HFFc6 (cell line): ENCODE measurements around the gene C14orf119. TPM values are rescaled to one million over a fixed set of nuclear protein-coding genes. Genes with fewer than 3 reads are reported as not detected.
A peak's percentile ranks its signal among the peaks of the same experiment; 100 is the strongest.

Experiments used
- DNase-seq: peaks from one replicate; pipeline ENCODE4 v3.0.0-alpha.2; 2018
- H3K27ac Mint-ChIP-seq: 2 replicates; pipeline ENCODE4 v1.8.0; 2020; ENCODE audit warnings: mild to moderate bottlenecking, mixed read lengths
- H3K27me3 Mint-ChIP-seq: 2 replicates; pipeline ENCODE4 v1.8.0; 2021; ENCODE audit warnings: mild to moderate bottlenecking, moderate library complexity, mixed read lengths; ENCODE audit not compliant: insufficient read depth
- H3K36me3 Mint-ChIP-seq: 2 replicates; pipeline ENCODE4 v1.8.0; 2021; ENCODE audit warnings: low read depth, mixed read lengths
- H3K4me1 Mint-ChIP-seq: 2 replicates; pipeline ENCODE4 v1.8.0; 2020; ENCODE audit warnings: low read depth, mixed read lengths
- H3K4me3 Mint-ChIP-seq: 2 replicates; pipeline ENCODE4 v1.8.0; 2020; ENCODE audit warnings: mild to moderate bottlenecking, moderate library complexity, mixed read lengths
- H3K9me3 Mint-ChIP-seq: 2 replicates; pipeline ENCODE4 v1.8.0; 2020; ENCODE audit warnings: mild to moderate bottlenecking, mixed read lengths
- long read RNA-seq: library from polyadenylated mRNA; unstranded; transcript quantifications from one replicate; pipeline ENCODE4 v2.0.0, GENCODE V29; 2019
- total RNA-seq, 6 experiments: library from RNA; stranded (reverse); fragmentation: NEBNext Ultra II Directional; extraction: Animal tissue kit (Norgen Biotek cat#: 25700); gene quantifications; 2 replicates in 1 of 6; 3 replicates in 5 of 6; pipeline ENCODE4 v1.2.3, GENCODE V29; 2021
- TF ChIP-seq, protein P1 (sequence below): fragments of 200-600 bp; sonication (generic); IDR thresholded peaks from 2 replicates; pipeline ENCODE4 v1.5.0; 2021; ENCODE audit warnings: antibody characterized with exemption, mild to moderate bottlenecking

The C14orf119 gene
- total RNA-seq = 100 to 1,000 TPM in 4 of 6 experiments, 10 to 100 TPM in 2; 85.0 to 117 (median 103) TPM
- long read RNA-seq, transcript C14orf119-201 (2 exons, 3,660 nt) = major isoform, 176 of 199 reads
- long read RNA-seq, partial matches to known transcripts = 0 of 199 reads
- long read RNA-seq, other reads (novel, unspliced or antisense) = 22 of 199 reads

GRCh38 chr14:23095196-23096108 lies at the start of gene C14orf119:
C14orf119 (plus strand) TSS chr14:23095505; CDS start chr14:23097659, 2,154 bp downstream.
- no peak within 1 kb of the TSS for H3K4me3 Mint-ChIP-seq
- TF ChIP-seq, protein P1, sequence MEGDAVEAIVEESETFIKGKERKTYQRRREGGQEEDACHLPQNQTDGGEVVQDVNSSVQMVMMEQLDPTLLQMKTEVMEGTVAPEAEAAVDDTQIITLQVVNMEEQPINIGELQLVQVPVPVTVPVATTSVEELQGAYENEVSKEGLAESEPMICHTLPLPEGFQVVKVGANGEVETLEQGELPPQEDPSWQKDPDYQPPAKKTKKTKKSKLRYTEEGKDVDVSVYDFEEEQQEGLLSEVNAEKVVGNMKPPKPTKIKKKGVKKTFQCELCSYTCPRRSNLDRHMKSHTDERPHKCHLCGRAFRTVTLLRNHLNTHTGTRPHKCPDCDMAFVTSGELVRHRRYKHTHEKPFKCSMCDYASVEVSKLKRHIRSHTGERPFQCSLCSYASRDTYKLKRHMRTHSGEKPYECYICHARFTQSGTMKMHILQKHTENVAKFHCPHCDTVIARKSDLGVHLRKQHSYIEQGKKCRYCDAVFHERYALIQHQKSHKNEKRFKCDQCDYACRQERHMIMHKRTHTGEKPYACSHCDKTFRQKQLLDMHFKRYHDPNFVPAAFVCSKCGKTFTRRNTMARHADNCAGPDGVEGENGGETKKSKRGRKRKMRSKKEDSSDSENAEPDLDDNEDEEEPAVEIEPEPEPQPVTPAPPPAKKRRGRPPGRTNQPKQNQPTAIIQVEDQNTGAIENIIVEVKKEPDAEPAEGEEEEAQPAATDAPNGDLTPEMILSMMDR = no peak
- peaks cover 36% of the 10 kb centered on the region for H3K4me1 Mint-ChIP-seq
- H3K36me3 Mint-ChIP-seq = peaks cover 18% of the 10 kb centered on the region
- DNase-seq = peak; percentile 100
- no peak within 1 kb of the TSS for H3K27ac Mint-ChIP-seq
- no peaks in the 10 kb centered on the region for H3K9me3 Mint-ChIP-seq
- no peaks in the 10 kb centered on the region for H3K27me3 Mint-ChIP-seq

DNA sequence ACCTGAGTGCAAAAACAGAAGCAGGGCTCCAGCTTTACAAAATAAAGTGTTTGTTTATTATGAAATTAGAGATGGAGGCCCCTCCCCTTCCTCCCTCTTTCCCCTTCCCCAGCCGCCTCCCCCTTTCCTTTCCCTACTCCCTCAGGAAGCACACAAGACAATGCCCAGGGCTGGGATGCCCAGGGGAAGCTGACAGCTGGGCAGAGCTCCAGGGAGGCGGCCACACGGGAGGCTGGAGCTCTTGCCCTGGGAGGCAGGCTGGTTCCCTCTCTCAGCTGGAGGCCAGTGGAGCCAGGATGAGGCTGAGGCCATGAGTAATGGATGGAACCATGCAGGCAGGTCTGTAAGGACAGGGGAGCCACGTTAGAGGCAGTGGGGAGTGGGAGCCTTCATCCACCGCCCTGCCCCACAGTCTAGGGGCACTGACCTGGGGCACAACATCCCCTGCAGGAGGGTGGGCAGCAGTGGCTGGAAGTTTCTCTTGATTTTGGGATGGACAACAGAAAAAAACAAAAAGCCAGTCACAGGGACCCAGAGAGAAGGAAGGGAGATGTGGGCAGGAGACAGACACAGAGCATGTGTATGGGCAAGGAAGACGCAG lies 48.2 kb upstream of the C14orf119 start:
- no peak for DNase-seq

DNA sequence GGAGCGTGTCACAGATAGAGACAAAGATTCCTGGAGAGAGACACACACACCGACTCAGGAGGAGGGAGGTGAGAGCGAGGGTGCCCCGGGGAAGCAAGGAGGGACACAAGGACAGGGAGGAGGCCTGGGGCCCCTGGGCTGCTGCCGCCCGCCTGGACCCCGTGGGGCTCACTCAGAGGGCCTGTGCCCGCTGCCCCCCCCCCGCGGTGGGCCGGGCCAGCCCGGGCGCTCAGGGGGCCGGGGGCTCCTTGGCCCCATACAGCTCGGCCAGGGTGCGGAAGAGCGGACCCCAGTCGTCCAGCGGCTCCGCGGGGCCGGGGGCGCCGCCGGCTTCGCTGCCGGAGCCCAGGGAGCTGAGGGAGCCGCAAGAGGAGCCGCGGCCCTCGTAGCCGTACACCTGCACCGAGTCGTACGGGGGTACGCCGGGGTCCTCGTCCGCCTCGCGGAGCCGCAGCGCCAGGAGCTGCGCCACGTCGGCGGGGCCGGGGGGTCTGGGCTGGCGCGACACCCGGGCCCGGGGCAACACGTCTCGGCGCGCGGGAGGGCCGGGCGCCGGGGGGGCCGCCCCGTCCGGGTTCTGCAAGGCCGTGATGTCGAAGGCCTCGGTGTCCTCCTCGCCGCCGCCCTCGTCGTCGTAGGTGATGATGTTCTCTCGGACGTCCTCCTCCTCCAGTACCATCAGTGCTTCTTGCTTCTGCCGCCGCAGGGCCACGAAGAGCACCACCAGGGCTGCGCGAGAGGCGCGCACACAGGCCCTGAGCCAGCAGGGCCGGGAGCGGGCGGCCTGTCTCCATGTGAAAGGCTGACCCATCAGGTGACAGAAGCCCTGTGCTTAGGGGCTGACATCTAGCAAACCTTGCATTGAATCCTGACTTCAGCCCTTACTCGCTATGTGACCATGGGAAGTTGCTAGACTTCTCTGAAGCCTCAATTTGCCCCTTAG lies 47.3 kb upstream of the C14orf119 start:
- Mint-ChIP-seq H3K9me3 (no peaks in the 10 kb centered on the region), H3K36me3 (peaks cover 5% of the 10 kb centered on the region; the same call in 1 of the 2 replicates), H3K4me1 (peaks cover 18% of the 10 kb centered on the region), H3K27ac (no peak overlapping the region), H3K27me3 (peaks cover 4% of the 10 kb centered on the region), H3K4me3 (no peak overlapping the region)
- no peak for DNase-seq
- TF ChIP-seq, protein P1 = no peak

More for the DNA sequence above, 48.2 kb upstream of the C14orf119 start:
- peaks cover 22% of the 10 kb centered on the region for H3K4me1 Mint-ChIP-seq
- H3K27ac Mint-ChIP-seq = no peak overlapping the region
- H3K4me3 Mint-ChIP-seq = no peak overlapping the region
- peaks cover 3% of the 10 kb centered on the region for H3K27me3 Mint-ChIP-seq
- peaks cover 5% of the 10 kb centered on the region; the same call in 1 of the 2 replicates for H3K36me3 Mint-ChIP-seq
- TF ChIP-seq, protein P1 = no peak
- H3K9me3 Mint-ChIP-seq = no peaks in the 10 kb centered on the region

DNA sequence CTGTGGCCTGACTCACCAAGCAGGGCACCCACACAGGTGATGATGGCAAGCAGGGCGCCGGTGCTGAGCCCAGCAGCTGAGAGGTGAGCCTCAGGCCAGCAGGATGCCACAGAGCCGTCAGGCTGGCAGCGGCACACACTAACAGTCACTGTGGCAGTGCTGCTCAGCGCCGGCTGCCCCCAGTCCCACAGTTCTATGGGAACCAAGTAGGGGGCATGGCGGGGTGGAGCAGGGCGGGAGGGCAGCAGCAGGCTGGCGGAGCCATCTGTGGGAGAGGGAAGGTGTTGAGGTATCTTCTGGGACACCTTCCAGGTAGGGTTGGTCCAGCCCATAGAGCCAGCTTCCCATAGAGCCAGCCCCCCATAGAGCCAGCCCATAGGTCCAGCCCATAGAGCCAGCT lies 46.3 kb upstream of the C14orf119 start:
- Mint-ChIP-seq H3K27me3 (peaks cover 3% of the 10 kb centered on the region), H3K4me3 (no peak overlapping the region), H3K4me1 (peaks cover 18% of the 10 kb centered on the region), H3K27ac (no peak overlapping the region), H3K9me3 (no peaks in the 10 kb centered on the region), H3K36me3 (peaks cover 5% of the 10 kb centered on the region; the same call in 1 of the 2 replicates)
- TF ChIP-seq, protein P1 = no peak
- no peak for DNase-seq
